Vagina (tissue), 2 donors: ENCODE measurements around the gene RAPH1.

Experiments
- CTCF ChIP-seq, 3 experiments: fragments of 450-650 bp in 2 of 3; fragments of 200-600 bp in 1 of 3; sonication (generic) in 1 of 3; IDR thresholded peaks; one replicate each; pipeline ENCODE4 v1.5.1; 2017 to 2019; ENCODE audit warnings: antibody characterized with exemption in 3 of 3, mild to moderate bottlenecking in 2 of 3, moderate library complexity in 2 of 3
- POLR2A ChIP-seq, 2 donors: fragments of 450-650 bp; IDR thresholded peaks; one replicate each; pipeline ENCODE4 v1.6.1; 2017; ENCODE audit warnings: antibody characterized with exemption in 2 of 2, mild to moderate bottlenecking in 2 of 2, moderate library complexity in 2 of 2
- POLR2AphosphoS5 ChIP-seq, 2 donors: sonication (generic); formaldehyde crosslinking; IDR thresholded peaks; one replicate each; pipeline ENCODE4 v1.9.0; 2017; ENCODE audit warnings: antibody characterized with exemption in 2 of 2, mild to moderate bottlenecking in 2 of 2, low read depth in 1 of 2; ENCODE audit not compliant: insufficient read depth in 1 of 2

- TF ChIP-seq POLR2AphosphoS5 (IDR thresholded peaks at IDR 0.05; ENCODE audit: insufficient read depth in 1 of 2, low read depth in 1 of 2), result no peak
- no peak for TF ChIP-seq CTCF (IDR thresholded peaks at IDR 0.05)
- TF ChIP-seq POLR2A (IDR thresholded peaks at IDR 0.05), result no peak
Observed at GRCh38 chr2:203361495-203361894, 173.6 kb downstream of the RAPH1 start.
